IPS DF 4.7 (cell line): Measurements from ENCODE around the gene AKAIN1.
A peak's percentile ranks its signal among the peaks of the same experiment; 100 is the strongest.

Experiments
- DNase-seq: peaks from one replicate; pipeline ENCODE4 v3.0.0-alpha.2; 2013; ENCODE audit warnings: low spot score; ENCODE audit errors: extremely low read depth

AKAIN1 gene

DNA sequence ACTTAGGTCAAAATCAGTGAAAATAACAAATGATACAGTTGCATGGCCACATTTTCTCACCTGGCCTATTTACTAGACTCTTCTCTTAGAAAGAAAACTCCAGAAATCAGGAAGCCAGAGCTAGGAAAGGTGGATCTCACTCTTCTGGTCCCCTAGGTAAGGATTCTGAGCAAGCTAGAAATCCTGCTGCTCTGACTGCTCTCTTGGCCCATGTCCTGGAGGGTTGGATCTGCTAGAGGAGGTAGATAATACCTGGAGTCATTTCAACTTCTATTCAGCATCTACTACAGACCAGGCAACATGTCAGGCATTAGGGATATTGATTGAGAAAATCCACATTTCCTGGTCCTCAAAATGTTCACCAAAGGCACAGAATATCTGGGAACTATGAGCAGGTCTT, 34.9 kb downstream of the AKAIN1 start:
- DNase-seq, result no peak

DNA sequence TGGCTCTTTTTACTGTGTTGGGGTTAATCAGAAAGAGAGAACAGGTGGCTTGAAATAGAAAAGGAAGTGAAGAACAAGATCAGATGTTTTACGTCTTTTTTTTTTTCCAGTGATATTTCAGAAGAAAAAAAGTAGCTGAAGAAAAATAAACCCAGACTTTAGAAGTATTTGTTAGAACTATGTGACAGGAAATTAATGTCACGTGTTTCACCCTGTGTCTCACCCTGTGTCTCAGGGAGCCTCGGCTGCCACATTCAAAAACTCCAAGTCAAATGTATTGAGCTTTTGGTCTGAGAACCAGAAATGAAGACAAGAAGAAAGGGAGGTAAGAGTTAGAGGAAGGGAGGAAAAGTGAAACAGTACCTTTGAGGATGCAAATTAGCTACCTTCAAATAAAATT, 38.0 kb downstream of the AKAIN1 start:
- no peak for DNase-seq

DNA sequence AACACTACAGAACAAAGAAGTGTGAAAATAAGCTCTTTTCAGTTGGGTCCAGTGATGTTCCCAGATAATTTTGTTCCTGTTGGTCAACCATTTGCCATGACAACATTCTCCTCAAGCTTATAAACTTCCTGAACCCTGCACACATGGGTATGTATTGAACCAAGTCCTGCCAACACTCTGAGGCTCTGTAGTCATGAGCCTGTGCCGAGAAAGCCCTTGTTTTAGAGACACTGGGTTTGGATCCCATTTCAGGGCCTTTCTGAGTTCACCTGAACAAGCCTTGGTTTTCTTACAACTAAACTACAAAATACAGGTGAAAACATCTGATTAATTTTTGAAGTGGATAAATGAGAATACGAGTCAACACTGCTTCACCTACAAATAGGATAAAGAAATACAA, 38.5 kb downstream of the AKAIN1 start:
- no peak for DNase-seq

GRCh38 chr18:5158172-5158571, 38.9 kb downstream of the AKAIN1 start:
- DNase-seq, result no peak

DNA sequence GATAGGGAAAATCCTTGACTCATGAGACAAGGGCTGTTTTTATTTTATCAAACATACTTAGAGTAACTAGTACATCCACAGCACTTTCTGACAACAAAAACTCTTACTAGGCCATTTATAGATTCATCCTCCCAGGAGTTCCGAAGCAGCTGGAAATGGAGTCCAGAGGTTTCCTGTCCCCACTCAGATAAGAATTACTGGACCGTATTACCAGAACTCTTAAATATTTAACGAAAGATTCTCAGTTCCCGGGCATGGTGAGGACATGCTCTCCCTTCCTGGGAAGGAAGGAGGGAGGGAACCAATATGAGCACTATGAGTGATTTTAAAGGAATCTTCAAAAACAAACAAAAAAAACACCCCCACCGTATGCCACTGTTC, 41.2 kb downstream of the AKAIN1 start:
- DNase-seq, result no peak

GRCh38 chr18:5155218-5155906, 41.7 kb downstream of the AKAIN1 start:
- no peak for DNase-seq

- DNase-seq, result peak; percentile 11
Observed at GRCh38 chr18:5152343-5153020, 44.6 kb downstream of the AKAIN1 start.

- DNase-seq, result no peak
Observed at GRCh38 chr18:5150894-5151293, 46.2 kb downstream of the AKAIN1 start.

- no peak for DNase-seq
Observed at GRCh38 chr18:5146093-5146492, 51.0 kb downstream of the AKAIN1 start.

DNA sequence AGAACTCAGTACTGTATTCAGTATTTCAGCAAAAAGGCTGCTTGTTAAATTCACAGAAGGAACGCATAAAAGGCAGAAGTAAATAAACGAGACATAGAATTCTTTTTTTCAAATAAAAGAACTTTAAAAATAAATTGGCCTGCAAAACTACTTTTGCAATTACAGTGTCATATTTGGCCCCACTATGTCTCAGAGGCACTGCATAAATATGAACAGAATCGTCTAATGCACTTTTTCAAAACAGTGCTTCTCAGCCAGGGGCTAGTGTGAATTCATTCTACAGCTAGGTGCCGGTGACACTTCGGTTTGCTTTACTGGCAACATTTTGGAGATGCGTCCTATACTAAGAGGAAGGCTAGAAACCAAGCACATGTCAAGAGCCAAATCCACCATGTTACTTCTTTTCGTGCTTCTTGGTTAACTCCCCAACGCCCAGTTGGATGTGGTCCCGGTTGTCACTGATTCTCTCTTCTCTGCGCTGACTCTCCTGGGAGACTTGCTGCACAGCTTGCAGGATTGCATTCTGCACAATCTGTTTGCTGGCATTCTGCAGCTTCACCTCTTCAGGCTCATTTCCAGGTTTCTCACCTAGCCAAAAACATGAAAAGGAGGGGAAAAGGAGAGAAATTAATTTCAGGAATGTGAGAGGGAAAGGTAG, 51.8 kb downstream of the AKAIN1 start:
- no peak for DNase-seq

GRCh38 chr18:5144629-5145028, 52.4 kb downstream of the AKAIN1 start:
- no peak for DNase-seq

- no peak for DNase-seq
Observed at GRCh38 chr18:5142859-5143258, 54.2 kb downstream of the AKAIN1 start.

DNA sequence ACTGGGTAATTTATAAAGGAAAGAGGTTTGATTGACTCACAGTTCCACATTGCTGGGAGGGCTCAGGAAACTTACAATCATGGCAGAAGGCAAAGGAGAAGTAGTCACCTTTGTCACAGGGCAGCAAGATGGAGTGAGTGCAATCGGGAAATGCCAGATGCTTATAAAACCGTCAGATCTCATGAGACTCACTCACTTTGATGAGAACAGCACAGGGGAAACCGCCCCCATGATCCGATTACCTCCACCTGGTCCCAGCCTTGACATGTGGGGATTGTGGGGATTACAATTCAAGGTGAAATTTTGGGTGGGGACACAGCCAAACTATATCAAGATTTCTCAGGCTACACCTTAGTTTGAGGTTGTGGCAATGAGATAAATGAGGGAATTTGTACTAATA, 54.9 kb downstream of the AKAIN1 start:
- DNase-seq, result no peak

DNA sequence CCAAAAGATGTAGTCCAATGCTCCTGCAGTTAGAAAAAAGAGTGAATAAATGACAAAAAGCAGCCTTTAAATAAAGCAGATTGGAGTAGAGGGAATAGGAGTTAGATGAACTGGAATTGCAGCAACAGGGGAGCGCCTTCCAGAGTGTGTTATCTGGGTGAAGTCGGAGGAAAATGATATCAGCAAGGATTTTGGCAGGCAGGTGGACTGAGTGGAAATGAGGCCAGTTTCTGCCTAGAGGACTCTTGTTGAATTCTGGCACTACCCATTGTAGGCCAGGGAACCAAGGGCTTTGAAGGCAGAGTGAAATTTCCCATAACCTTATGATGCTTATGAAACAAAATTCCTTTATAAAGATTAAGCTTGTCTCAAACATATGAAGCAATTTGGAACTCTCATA, 59.8 kb downstream of the AKAIN1 start:
- no peak for DNase-seq

- no peak for DNase-seq
Observed at GRCh38 chr18:5132987-5133386, 64.1 kb downstream of the AKAIN1 start.

DNA sequence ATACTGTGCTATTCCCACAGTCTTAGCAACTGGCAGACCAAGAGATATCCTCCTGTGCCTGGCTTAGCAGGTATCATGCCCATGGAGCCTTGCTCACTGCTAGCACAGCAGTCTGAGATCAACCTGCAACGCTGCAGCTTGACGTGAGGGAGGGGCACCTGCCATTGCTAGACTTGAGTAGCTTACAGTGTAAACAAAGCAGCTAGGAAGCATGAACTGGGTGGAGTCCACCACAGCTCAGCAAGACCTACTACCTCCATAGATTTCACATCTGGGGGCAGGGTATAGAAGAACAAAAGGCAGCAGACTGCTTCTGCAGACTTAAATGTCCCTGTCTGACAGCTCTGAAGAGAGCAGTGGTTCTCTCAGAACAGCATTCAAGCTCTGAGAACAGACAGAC, 74.8 kb downstream of the AKAIN1 start:
- no peak for DNase-seq

DNA sequence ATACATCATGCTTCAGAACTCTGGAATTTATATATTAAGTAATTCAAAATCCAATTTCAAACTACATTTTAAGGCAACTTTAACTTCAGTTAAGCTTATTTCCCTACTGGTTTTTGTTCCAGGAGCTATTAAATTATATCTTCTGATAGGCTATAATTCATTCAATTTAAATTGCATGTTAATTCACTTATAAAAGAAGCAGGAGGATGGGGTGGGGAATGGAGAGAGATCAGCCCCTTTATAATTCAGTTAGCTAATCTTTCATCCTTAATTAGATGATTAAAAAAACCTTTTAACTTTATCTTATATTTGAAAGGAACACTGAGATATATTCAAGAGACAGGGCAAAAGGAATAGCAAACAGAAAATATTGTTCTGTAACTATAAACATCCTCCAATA, 86.8 kb downstream of the AKAIN1 start:
- no peak for DNase-seq

GRCh38 chr18:5107988-5108387, 89.1 kb downstream of the AKAIN1 start:
- no peak for DNase-seq

DNA sequence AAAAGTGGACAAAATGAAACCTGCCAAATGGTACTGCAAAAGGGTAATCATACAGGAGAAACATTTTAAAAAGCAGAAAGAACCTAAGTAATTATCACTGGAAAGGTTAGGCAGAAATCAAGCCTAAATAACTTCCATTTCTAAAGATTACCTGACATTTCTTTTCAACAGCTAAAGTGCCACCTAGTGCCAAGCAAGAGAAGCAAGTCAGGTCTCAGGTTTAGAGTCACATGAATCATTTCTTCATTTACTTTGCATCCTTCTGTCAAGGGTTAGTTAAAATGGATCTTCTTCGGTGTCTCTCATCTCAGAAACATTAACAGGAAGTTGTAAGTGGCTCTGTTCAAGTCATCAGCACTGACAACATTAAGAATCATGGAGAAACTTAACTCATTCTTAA, 90.3 kb downstream of the AKAIN1 start:
- no peak for DNase-seq

GRCh38 chr18:5104246-5104645, 92.8 kb downstream of the AKAIN1 start:
- DNase-seq, result no peak

GRCh38 chr18:5103693-5104092, 93.4 kb downstream of the AKAIN1 start:
- no peak for DNase-seq

DNA sequence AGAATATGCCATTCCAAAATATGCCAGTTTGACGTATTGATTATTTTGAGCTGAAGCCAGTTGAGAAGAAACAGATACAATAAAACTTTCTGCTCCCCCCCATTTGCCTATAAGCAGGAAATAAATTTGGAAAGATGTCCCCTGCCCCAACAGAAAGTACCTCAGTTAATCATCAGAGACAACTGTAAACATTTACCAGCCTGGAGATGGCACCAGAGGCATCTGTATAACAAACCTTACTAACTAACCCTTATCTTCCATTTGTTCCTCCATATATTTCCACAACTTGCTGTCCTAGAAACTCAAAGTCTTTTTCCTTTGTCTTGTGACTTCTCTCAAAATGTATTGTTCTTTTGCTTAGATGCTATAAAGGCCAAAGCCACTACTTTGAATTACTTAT, 93.8 kb downstream of the AKAIN1 start:
- no peak for DNase-seq
